H9 (cell line): ENCODE measurements around the gene RARG. TPM values are rescaled to one million over a fixed set of nuclear protein-coding genes. Genes with fewer than 3 reads are reported as not detected.

Experiments
- DNase-seq: peaks from one replicate; pipeline ENCODE4 v3.0.0-alpha.2; 2017
- H2AFZ ChIP-seq: one replicate; pipeline ENCODE4 v1.6.1; 2013; ENCODE audit warnings: mild to moderate bottlenecking, low read length, control low read depth, moderate library complexity
- H2AK5ac ChIP-seq: 2 replicates; pipeline ENCODE4 v1.6.1; 2013; ENCODE audit warnings: low read length, control low read depth, mixed read lengths; ENCODE audit not compliant: insufficient read length
- H2BK120ac ChIP-seq: one replicate; pipeline ENCODE4 v1.6.1; 2013; ENCODE audit warnings: low read depth, mild to moderate bottlenecking, low read length, control low read depth, inconsistent platforms; ENCODE audit not compliant: poor library complexity, severe bottlenecking
- H2BK12ac ChIP-seq: 2 replicates; pipeline ENCODE4 v1.6.1; 2013; ENCODE audit warnings: low read length, control low read depth, mixed read lengths, low read depth; ENCODE audit not compliant: insufficient read length
- H2BK15ac ChIP-seq: 2 replicates; pipeline ENCODE4 v1.6.1; 2013; ENCODE audit warnings: low read depth, low read length, control low read depth
- H2BK20ac ChIP-seq: one replicate; pipeline ENCODE4 v1.6.1; 2013; ENCODE audit warnings: low read depth, mild to moderate bottlenecking, low read length, control low read depth, inconsistent platforms; ENCODE audit not compliant: poor library complexity, severe bottlenecking
- H2BK5ac ChIP-seq: 2 replicates; pipeline ENCODE4 v1.6.1; 2013; ENCODE audit warnings: low read length, control low read depth, mixed read lengths; ENCODE audit not compliant: insufficient read length
- H3K14ac ChIP-seq: 2 replicates; pipeline ENCODE4 v1.6.1; 2013; ENCODE audit warnings: low read length, control low read depth; ENCODE audit not compliant: insufficient read depth
- H3K18ac ChIP-seq: 2 replicates; pipeline ENCODE4 v1.6.1; 2013; ENCODE audit warnings: low read depth, mild to moderate bottlenecking, mixed read lengths, low read length, control low read depth; ENCODE audit not compliant: insufficient read length
- H3K23ac ChIP-seq: 2 replicates; pipeline ENCODE4 v1.6.1; 2013; ENCODE audit warnings: low read length, control low read depth, mixed read lengths, low read depth; ENCODE audit not compliant: insufficient read length
- H3K23me2 ChIP-seq: 2 replicates; pipeline ENCODE4 v1.6.1; 2013; ENCODE audit warnings: low read depth, mild to moderate bottlenecking, mixed read lengths, low read length, control low read depth; ENCODE audit not compliant: insufficient read length, poor library complexity, severe bottlenecking
- H3K27ac ChIP-seq: 2 replicates; pipeline ENCODE4 v1.5.1; 2013; ENCODE audit warnings: low read length, control low read depth, mixed read lengths, low read depth; ENCODE audit not compliant: insufficient read length
- H3K27me3 ChIP-seq: 2 replicates; pipeline ENCODE4 v1.6.1; 2013; ENCODE audit warnings: low read length, control low read depth, inconsistent platforms; ENCODE audit not compliant: insufficient read depth
- H3K4ac ChIP-seq: 2 replicates; pipeline ENCODE4 v1.6.1; 2013; ENCODE audit warnings: low read depth, mild to moderate bottlenecking, control low read depth, inconsistent platforms, low read length, moderate library complexity
- H3K4me1 ChIP-seq: 2 replicates; pipeline ENCODE4 v1.6.1; 2013; ENCODE audit warnings: low read length, control low read depth, inconsistent platforms; ENCODE audit not compliant: insufficient read depth
- H3K4me2 ChIP-seq: 2 replicates; pipeline ENCODE4 v1.6.1; 2013; ENCODE audit warnings: low read length, control low read depth, mixed read lengths; ENCODE audit not compliant: insufficient read length, insufficient read depth
- H3K56ac ChIP-seq: 2 replicates; pipeline ENCODE4 v1.6.1; 2013; ENCODE audit warnings: low read depth, mild to moderate bottlenecking, mixed read lengths, low read length, control low read depth; ENCODE audit not compliant: insufficient read length
- H3K79me1 ChIP-seq: 2 replicates; pipeline ENCODE4 v1.6.1; 2013; ENCODE audit warnings: low read depth, mild to moderate bottlenecking, moderate library complexity, low read length, control low read depth, inconsistent platforms; ENCODE audit not compliant: insufficient read depth, poor library complexity, severe bottlenecking
- H3K79me2 ChIP-seq: 2 replicates; pipeline ENCODE4 v1.6.1; 2013; ENCODE audit warnings: low read length, control low read depth, inconsistent platforms; ENCODE audit not compliant: insufficient read depth
- H3K9ac ChIP-seq: 2 replicates; pipeline ENCODE4 v1.6.1; 2013; ENCODE audit warnings: low read length, control low read depth, mixed read lengths; ENCODE audit not compliant: insufficient read length; ENCODE audit errors: extremely low read depth
- H3K9me3 ChIP-seq: one replicate; pipeline ENCODE4 v1.6.1; 2013; ENCODE audit warnings: low read depth, low read length, inconsistent platforms; ENCODE audit not compliant: control insufficient read depth
- H3T11ph ChIP-seq: one replicate; pipeline ENCODE4 v1.6.1; 2013; ENCODE audit warnings: mild to moderate bottlenecking, low read length, control low read depth, inconsistent platforms
- H4K20me1 ChIP-seq: one replicate; pipeline ENCODE4 v1.6.1; 2013; ENCODE audit not compliant: control insufficient read depth, insufficient read length, insufficient read depth
- H4K5ac ChIP-seq: 2 replicates; pipeline ENCODE4 v1.6.1; 2013; ENCODE audit warnings: low read depth, mild to moderate bottlenecking, mixed read lengths, low read length, control low read depth; ENCODE audit not compliant: insufficient read length
- H4K8ac ChIP-seq: replicated peaks from 2 replicates; pipeline ENCODE4 v1.6.1; 2013; ENCODE audit warnings: low read length, control low read depth, mixed read lengths, low read depth; ENCODE audit not compliant: insufficient read length
- H4K91ac ChIP-seq: 2 replicates; pipeline ENCODE4 v1.6.1; 2013; ENCODE audit warnings: low read depth, mild to moderate bottlenecking, moderate library complexity, mixed read lengths, low read length, control low read depth; ENCODE audit not compliant: insufficient read length
- H3K27ac Mint-ChIP-seq, 3 experiments: 2 replicates in 2 of 3; 3 replicates in 1 of 3; pipeline ENCODE4 v1.8.0; 2020 to 2021; ENCODE audit warnings: mixed read lengths in 3 of 3, mild to moderate bottlenecking in 1 of 3, moderate library complexity in 1 of 3
- H3K27me3 Mint-ChIP-seq: 2 replicates; pipeline ENCODE4 v1.8.0; 2021; ENCODE audit warnings: low read depth, mild to moderate bottlenecking, moderate library complexity, mixed read lengths
- H3K36me3 Mint-ChIP-seq, 3 experiments: 2 replicates in 2 of 3; 3 replicates in 1 of 3; pipeline ENCODE4 v1.8.0; 2020 to 2021; ENCODE audit warnings: low read depth in 3 of 3, mixed read lengths in 3 of 3; ENCODE audit not compliant: insufficient read depth in 1 of 3
- H3K4me1 Mint-ChIP-seq, 2 experiments: 2 replicates each; pipeline ENCODE4 v1.8.0; 2020; ENCODE audit warnings: mixed read lengths in 2 of 2
- H3K4me3 Mint-ChIP-seq, 2 experiments: 2 replicates in 1 of 2; 3 replicates in 1 of 2; pipeline ENCODE4 v1.8.0; 2020 to 2021; ENCODE audit warnings: mild to moderate bottlenecking in 2 of 2, mixed read lengths in 2 of 2, moderate library complexity in 1 of 2
- H3K9me3 Mint-ChIP-seq, 2 experiments: 2 replicates in 1 of 2; 3 replicates in 1 of 2; pipeline ENCODE4 v1.8.0; 2020; ENCODE audit warnings: mild to moderate bottlenecking in 2 of 2, mixed read lengths in 2 of 2, moderate library complexity in 1 of 2
- WGBS: extraction: QIAGEN DNeasy Blood & Tissue Kit; methylation state at CpG from one replicate; pipeline ENCODE4 v1.1.7; 2013; ENCODE audit warnings: missing lambda C conversion rate, low lambda C conversion rate, mixed read lengths; ENCODE audit not compliant: insufficient read length; ENCODE audit errors: extremely low coverage; 5-methylcytosine and 5-hydroxymethylcytosine counted together
- total RNA-seq: library from RNA; stranded (reverse); gene quantifications from 2 replicates; pipeline ENCODE4 v1.2.1, GENCODE V29; 2021
- TF ChIP-seq, protein P1 (sequence below): fragments of 200-600 bp; sonication (generic); conservative IDR thresholded peaks from 3 replicates; pipeline ENCODE4 v1.8.0; 2021; ENCODE audit warnings: antibody characterized with exemption, mild to moderate bottlenecking

The RARG gene
- total RNA-seq, 1 experiment from 2014 or later: 43.7 TPM

DNA sequence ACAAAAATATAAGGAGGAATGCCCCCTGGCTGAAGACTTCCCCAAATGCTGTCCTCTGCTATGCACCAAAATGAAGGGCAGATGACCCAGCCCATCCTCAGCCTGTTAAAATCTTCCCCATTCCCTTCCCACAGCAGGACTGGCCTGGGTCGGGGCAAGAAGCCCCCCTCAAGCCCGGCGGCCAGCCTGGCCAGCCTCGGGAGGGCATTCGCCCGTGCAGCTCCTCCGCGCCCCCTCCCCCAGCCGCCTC, 413 bp downstream of the RARG start:
- H3K27ac Mint-ChIP-seq: peak overlapping the region in 1 of 3 experiments; percentile 96; a peak in 1 of 7 replicates
- Histone ChIP-seq H3K27ac (no peak overlapping the region), H3K9me3 (no peaks in the 10 kb centered on the region), H4K20me1 (no peaks in the 10 kb centered on the region), H3T11ph (no peak overlapping the region), H3K79me1 (no peaks in the 10 kb centered on the region), H4K5ac (no peak overlapping the region), H2BK20ac (no peak overlapping the region), H3K23me2 (peaks cover 16% of the 10 kb centered on the region), H3K9ac (no peak overlapping the region), H2BK5ac (no peak overlapping the region), H3K14ac (no peak overlapping the region), H3K4me1 (peaks cover 22% of the 10 kb centered on the region; the same call in 1 of the 2 replicates), H3K23ac (no peak overlapping the region), H3K18ac (no peak overlapping the region), H2BK15ac (no peak overlapping the region), H2AK5ac (no peak overlapping the region), H3K27me3 (no peaks in the 10 kb centered on the region; the same call in 1 of the 2 replicates), H3K4me2 (peak overlapping the region; percentile 94), H2BK120ac (no peak overlapping the region), H3K79me2 (no peaks in the 10 kb centered on the region), H3K4ac (no peak overlapping the region), H2AFZ (no peak overlapping the region), H3K56ac (no peak overlapping the region), H4K8ac (no peak overlapping the region), H2BK12ac (no peak overlapping the region), H4K91ac (no peak overlapping the region)
- TF ChIP-seq, protein P1, sequence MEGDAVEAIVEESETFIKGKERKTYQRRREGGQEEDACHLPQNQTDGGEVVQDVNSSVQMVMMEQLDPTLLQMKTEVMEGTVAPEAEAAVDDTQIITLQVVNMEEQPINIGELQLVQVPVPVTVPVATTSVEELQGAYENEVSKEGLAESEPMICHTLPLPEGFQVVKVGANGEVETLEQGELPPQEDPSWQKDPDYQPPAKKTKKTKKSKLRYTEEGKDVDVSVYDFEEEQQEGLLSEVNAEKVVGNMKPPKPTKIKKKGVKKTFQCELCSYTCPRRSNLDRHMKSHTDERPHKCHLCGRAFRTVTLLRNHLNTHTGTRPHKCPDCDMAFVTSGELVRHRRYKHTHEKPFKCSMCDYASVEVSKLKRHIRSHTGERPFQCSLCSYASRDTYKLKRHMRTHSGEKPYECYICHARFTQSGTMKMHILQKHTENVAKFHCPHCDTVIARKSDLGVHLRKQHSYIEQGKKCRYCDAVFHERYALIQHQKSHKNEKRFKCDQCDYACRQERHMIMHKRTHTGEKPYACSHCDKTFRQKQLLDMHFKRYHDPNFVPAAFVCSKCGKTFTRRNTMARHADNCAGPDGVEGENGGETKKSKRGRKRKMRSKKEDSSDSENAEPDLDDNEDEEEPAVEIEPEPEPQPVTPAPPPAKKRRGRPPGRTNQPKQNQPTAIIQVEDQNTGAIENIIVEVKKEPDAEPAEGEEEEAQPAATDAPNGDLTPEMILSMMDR: no peak
- peak overlapping the region; percentile 73 to 89 for H3K4me3 Mint-ChIP-seq
- no peaks in the 10 kb centered on the region for H3K9me3 Mint-ChIP-seq
- DNase-seq: no peak
- no CpG with 5 or more reads among the region's 9 CpGs for WGBS
- peaks cover 80 to 85% of the 10 kb centered on the region in 2 experiments for H3K4me1 Mint-ChIP-seq
- H3K36me3 Mint-ChIP-seq: peaks cover 4 to 17% (median 9%) of the 10 kb centered on the region in 3 experiments; a peak in 6 of 7 replicates
- H3K27me3 Mint-ChIP-seq: peaks cover 12% of the 10 kb centered on the region
